HG02884 (cell line): ENCODE measurements around the gene RHCG.

Experiments
- ATAC-seq: cut with Tn5 transposase; IDR thresholded peaks from one replicate; pipeline ENCODE4 v1.9.1; 2021; ENCODE audit warnings: mild to moderate bottlenecking, moderate library complexity; ENCODE audit not compliant: unreplicated experiment

The RHCG gene

DNA sequence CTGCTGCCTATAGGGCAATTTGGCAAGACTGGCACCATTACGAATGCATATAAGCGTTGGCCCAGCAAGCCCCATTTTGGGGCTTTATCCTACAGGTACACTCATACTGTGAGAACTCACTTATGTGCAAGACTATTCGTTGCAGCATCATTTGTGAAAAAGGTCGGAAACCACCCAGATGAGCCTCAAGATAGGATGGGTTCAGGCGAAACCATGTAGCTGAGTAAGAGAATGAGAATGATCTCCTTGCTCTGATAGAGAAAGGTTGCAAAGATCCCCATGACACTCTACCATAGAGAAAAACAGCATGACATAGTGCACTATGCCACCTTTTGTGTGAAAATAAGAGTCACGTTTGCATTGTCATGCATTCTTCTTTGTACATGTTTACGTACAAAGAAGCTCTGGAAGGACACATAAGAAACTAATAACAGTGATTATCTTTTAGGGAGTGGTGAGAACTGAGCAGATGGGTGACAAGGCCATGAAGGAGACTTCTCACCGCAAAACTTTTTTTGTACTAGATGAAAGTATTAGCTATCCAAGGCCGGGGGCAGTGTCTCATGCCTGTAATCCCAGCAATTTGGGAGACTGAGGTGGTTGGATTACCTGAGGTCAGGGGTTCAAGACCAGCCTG lies 50.0 kb downstream of the RHCG start:
- ATAC-seq: no peak

- ATAC-seq: no peak
These were observed 50.9 kb downstream of the RHCG start for GRCh38 chr15:89445518-89445917.

- ATAC-seq: no peak
These were observed 51.9 kb downstream of the RHCG start for GRCh38 chr15:89444241-89445225.

DNA sequence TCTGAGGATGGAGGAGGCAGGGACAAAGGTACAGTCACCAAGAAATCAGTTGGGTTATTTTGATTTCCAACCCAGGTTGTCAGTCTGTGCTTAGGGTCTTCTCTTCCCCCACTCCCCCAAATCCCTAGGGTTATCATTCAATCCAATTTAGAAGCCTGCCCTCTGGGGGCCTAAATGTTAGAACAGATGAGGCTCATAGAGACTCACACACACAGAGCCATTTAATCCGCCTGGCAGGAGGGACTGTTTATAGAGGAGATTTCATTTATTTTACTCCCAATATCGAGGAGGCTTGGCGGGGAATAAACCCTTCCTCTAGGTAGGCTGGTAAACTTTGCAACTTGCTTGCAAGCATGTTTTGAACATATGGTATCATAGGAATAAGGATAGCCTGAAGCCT lies 52.8 kb downstream of the RHCG start:
- ATAC-seq: no peak

- ATAC-seq: no peak
These were observed 53.6 kb downstream of the RHCG start for GRCh38 chr15:89442671-89443307.

- ATAC-seq: no peak
These were observed 54.2 kb downstream of the RHCG start for GRCh38 chr15:89442155-89442554.

DNA sequence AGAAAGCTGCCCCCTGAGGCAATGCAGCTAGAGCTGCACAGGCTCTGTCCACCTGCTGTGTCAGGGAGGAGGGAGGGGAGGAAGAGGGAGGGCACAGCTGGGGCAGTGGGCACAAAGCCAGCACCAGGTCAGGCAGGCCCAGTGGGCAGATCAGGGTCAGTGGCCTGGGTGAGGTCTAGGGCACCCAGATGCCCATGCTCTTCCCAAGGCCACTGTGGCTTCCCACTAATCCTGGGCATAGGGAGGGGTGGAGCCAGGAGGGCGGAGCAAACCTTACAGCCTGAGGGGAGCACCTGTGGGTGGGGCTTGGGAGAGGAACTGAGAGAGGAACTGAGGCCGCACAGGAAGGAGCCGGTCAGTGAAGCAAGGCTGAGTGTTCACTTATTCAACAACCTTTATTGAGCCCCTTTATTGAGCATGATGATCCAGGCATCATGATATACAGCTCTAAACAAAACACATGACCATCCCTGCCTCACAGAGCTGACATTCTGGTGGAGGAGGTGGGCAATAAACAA lies 55.0 kb downstream of the RHCG start:
- ATAC-seq: peak; percentile 99

DNA sequence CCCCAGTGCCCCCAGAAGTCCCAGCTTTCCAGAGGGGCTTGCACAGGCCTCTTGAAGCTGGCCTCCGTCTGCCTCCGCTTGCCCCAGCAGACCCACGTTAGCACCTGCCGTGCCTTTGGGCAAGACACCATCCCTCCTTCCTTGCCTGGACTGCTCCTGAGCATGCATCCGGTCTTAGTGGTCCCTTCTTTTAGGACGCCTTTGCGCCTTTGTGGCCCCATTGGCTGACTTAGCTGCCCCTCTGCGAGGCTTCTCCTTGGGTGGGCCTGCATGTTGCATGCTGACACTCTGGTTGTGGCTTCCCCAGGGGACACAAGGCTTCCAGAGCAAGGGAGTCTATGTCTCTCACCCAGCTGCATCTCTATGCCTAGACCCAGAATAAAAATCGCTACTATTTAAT lies 56.6 kb downstream of the RHCG start:
- ATAC-seq: no peak

GRCh38 chr15:89436560-89437311 lies 59.6 kb downstream of the RHCG start:
- ATAC-seq: no peak

- ATAC-seq: no peak
These were observed 61.0 kb downstream of the RHCG start for GRCh38 chr15:89435362-89435761.

DNA sequence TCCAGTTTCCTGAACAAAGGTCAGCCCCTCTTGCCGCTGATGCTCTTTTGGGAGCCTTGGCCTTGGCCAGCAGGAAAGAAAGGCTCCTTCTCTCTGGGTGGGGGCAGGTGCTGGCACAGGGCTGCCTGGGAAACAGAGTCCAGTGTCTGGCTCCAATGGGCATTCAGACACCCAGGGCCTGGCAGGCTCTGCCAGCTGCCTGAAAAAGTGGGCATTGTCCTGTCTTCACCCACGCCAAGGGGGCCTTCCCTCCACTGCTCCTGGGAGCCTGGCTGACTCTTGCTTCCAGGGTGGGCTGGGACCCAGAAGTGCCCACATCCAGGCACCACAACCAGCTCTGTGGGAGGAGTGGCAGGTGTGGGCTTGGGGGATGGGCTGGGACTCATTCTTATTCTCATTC lies 62.7 kb downstream of the RHCG start:
- no peak for ATAC-seq

DNA sequence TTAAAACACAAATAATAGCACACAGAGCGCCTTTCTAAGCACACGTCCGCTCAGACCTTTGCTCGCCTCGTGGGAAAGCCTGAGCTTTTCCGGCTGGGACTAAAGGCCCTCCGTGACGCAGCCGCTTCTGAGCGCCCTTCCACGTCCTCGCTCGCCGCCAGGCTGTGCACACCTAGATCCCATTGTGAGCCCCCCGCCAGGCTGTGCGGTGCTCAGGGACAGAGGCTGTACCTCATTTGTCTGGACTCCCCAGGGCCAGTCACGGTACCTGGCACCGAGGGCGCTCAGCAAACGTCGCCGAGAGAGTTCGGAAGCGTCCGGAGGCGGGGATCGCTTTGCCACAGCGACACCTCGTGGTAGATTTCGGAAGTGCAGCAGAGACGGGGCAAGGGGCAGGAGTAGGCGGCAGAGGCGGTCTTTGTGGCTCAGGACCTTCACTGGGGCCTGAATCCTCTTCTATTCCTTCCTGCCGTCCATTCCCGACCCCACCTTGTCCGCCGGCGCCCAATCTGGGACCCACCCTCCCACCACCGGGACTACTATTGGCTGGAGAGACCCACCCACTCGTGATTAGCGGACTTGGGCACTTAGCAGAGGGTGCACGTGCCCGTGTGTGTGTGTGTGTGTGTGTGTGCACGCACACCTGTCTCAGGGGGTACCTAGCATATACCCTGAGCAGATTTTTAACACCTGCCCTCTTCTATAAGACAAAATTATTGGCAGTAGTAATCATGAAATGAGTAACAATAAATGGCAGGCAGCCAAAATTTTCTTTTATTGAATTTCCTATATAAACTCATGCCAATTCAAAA lies 65.6 kb downstream of the RHCG start:
- ATAC-seq: peak; percentile 89

GRCh38 chr15:89429986-89430385 lies 66.4 kb downstream of the RHCG start:
- no peak for ATAC-seq

GRCh38 chr15:89429023-89429422 lies 67.4 kb downstream of the RHCG start:
- no peak for ATAC-seq

GRCh38 chr15:89428246-89428645 lies 68.1 kb downstream of the RHCG start:
- ATAC-seq: no peak

GRCh38 chr15:89426500-89426899 lies 69.9 kb downstream of the RHCG start:
- ATAC-seq: no peak

DNA sequence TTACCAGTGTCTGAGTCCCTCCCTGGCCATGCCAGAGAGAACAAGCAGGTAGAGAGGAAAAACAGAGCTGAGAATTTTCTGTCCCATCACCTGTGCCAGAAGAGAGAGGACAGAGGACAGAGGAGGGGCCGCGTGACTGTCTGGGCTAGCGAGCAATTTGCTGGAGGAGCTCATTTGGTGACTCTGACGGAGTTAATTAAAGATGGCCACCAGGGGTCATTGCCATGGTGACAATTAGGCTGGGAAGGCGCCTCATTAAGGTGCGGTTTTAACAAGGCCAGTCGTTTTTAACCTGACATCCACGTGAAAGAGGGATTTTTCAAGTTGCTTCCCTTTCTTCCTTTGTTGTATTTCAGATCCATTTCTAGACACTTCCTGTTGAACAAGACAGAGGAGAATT lies 72.4 kb downstream of the RHCG start:
- ATAC-seq: no peak
